Forelimb muscle (tissue), 1 donor: Measurements from ENCODE around the gene TRAPPC2L. TPM values are rescaled to one million over a fixed set of nuclear protein-coding genes. Genes with fewer than 3 reads are reported as not detected.
"Not testable (repeated sequence)": the region's sequence is repeated elsewhere in the genome, so short reads cannot be mapped to it uniquely, and the experiment has no call there.

Experiments used
- DNase-seq: peaks from one replicate; pipeline ENCODE4 v3.0.0-alpha.2; 2013; ENCODE audit warnings: low read depth
- polyA plus RNA-seq: library from polyadenylated mRNA; unstranded; fragments of 120-200 nt; gene quantifications from one replicate; pipeline ENCODE4 v1.2.1, GENCODE V29; 2013; ENCODE audit not compliant: insufficient read length

The TRAPPC2L gene
- polyA plus RNA-seq, 1 donor, result 52.2 TPM

- DNase-seq, result no peak
These were observed 20.8 kb downstream of the TRAPPC2L start for GRCh38 chr16:88877564-88878289.

- no peak for DNase-seq
These were observed 21.4 kb downstream of the TRAPPC2L start for GRCh38 chr16:88878356-88878755.

- no peak for DNase-seq
These were observed 22.2 kb downstream of the TRAPPC2L start for GRCh38 chr16:88878967-88879787.

GRCh38 chr16:88879788-88880055 is 22.8 kb downstream of the TRAPPC2L start:
- DNase-seq, result no peak

- no peak for DNase-seq
These were observed 23.5 kb downstream of the TRAPPC2L start for GRCh38 chr16:88880226-88881006.

- DNase-seq, result no peak
These were observed 24.2 kb downstream of the TRAPPC2L start for GRCh38 chr16:88881007-88881615.

- DNase-seq, result no peak
These were observed 24.9 kb downstream of the TRAPPC2L start for GRCh38 chr16:88881675-88882357.

GRCh38 chr16:88882358-88883030 is 25.6 kb downstream of the TRAPPC2L start:
- no peak for DNase-seq

- DNase-seq, result no peak
These were observed 26.4 kb downstream of the TRAPPC2L start for GRCh38 chr16:88883117-88883895.

- DNase-seq, result no peak
These were observed 27.0 kb downstream of the TRAPPC2L start for GRCh38 chr16:88883946-88884345.

- DNase-seq, result no peak
These were observed 27.8 kb downstream of the TRAPPC2L start for GRCh38 chr16:88884569-88885271.

- DNase-seq, result no peak
These were observed 28.9 kb downstream of the TRAPPC2L start for GRCh38 chr16:88885693-88886280.

GRCh38 chr16:88886420-88886844 is 29.5 kb downstream of the TRAPPC2L start:
- DNase-seq, result no peak

GRCh38 chr16:88886845-88887521 is 30.1 kb downstream of the TRAPPC2L start:
- DNase-seq, result peak; percentile 59

GRCh38 chr16:88888057-88888456 is 31.1 kb downstream of the TRAPPC2L start:
- no peak for DNase-seq

GRCh38 chr16:88888461-88889387 is 31.8 kb downstream of the TRAPPC2L start:
- no peak for DNase-seq

GRCh38 chr16:88889702-88890352 is 32.9 kb downstream of the TRAPPC2L start:
- not testable (repeated sequence) for DNase-seq
